ENCODE measurements around the gene AQP5. TPM values are rescaled to one million over a fixed set of nuclear protein-coding genes. Genes with fewer than 3 reads are reported as not detected.

Gene AQP5
- total RNA-seq, 3 donors from 2014 or later (not counting 1 experiment from before 2014, with no cell fraction given), result not detected

DNA sequence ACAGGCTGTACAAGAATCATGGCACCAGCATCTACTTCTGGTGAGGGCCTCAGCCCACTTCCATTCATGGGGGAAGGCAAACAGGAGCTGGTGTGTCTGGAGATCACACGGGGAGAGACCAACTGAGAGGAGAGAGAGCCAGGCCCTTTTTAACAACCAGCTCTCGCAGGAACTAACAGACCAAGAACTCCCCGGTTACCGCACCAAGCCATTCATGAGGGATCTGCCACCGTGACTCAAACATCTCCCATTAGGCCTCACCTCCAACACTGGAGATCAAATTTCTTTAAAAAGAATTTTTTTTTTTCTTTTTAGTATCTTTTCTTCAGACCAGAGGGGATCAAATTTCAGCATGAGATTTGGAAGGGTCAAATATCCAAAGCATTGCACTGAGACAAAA, 27.9 kb upstream of the AQP5 start:
- intact Hi-C loops (cut with micrococcal nuclease), result no loop called here
- H3K9me3 ChIP-seq (ENCODE audit: control insufficient read depth, insufficient read depth, low read length), result no peaks in the 10 kb centered on the region
- no peaks in the 10 kb centered on the region for H3K36me3 ChIP-seq (ENCODE audit: control insufficient read depth, insufficient read depth, low read length)
- ATAC-seq (no peak), DNase-seq (no peak)
- no peak overlapping the region for H3K4me3 ChIP-seq (ENCODE audit: low read length)
- no peaks in the 10 kb centered on the region for H3K4me1 ChIP-seq (ENCODE audit: control insufficient read depth, insufficient read depth, low read length)
- Mint-ChIP-seq H3K36me3 (no peaks in the 10 kb centered on the region), H3K27ac (no peak overlapping the region), H3K9me3 (no peaks in the 10 kb centered on the region), H3K27me3 (ENCODE audit: low read depth in 2 of 2) (peaks cover 7 to 10% of the 10 kb centered on the region in 2 donors), H3K4me3 (no peak overlapping the region), H3K4me1 (no peaks in the 10 kb centered on the region)
- TF ChIP-seq, protein P1, sequence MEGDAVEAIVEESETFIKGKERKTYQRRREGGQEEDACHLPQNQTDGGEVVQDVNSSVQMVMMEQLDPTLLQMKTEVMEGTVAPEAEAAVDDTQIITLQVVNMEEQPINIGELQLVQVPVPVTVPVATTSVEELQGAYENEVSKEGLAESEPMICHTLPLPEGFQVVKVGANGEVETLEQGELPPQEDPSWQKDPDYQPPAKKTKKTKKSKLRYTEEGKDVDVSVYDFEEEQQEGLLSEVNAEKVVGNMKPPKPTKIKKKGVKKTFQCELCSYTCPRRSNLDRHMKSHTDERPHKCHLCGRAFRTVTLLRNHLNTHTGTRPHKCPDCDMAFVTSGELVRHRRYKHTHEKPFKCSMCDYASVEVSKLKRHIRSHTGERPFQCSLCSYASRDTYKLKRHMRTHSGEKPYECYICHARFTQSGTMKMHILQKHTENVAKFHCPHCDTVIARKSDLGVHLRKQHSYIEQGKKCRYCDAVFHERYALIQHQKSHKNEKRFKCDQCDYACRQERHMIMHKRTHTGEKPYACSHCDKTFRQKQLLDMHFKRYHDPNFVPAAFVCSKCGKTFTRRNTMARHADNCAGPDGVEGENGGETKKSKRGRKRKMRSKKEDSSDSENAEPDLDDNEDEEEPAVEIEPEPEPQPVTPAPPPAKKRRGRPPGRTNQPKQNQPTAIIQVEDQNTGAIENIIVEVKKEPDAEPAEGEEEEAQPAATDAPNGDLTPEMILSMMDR (IDR thresholded peaks at IDR 0.05), result no peak
- H3K27me3 ChIP-seq (ENCODE audit: control insufficient read depth, insufficient read depth, low read length), result no peaks in the 10 kb centered on the region
- WGBS (ENCODE audit: insufficient coverage), result 87% methylated on average over 5 of the region's 5 CpGs
- H3K27ac ChIP-seq (ENCODE audit: low read length), result no peak overlapping the region

DNA sequence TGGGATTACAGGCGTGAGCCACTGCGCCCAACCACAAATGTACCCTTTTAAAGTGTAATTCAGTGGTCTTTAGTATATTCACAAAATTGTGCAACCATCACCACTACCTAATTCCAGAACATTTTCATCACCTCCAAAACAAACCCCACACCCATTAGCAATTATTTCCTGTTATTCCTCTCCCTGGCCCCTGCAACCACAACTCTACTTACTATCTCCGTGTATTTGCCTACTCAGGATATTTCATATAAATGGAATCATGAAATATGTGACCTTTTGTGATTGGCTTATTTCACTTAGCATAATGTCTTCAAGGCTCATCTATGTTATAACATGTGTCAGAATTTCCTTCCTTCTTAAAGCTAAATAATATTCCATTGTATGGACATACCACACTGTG, 27.2 kb upstream of the AQP5 start:
- DNase-seq (no peak), ATAC-seq (no peak)
- Mint-ChIP-seq H3K27me3 (ENCODE audit: low read depth in 2 of 2) (peaks cover 7% of the 10 kb centered on the region in 2 donors), H3K4me1 (no peaks in the 10 kb centered on the region), H3K4me3 (no peak overlapping the region), H3K36me3 (no peaks in the 10 kb centered on the region), H3K27ac (no peak overlapping the region), H3K9me3 (no peaks in the 10 kb centered on the region)
- intact Hi-C loops (cut with micrococcal nuclease), result no loop called here
- Histone ChIP-seq H3K4me3 (ENCODE audit: low read length) (no peak overlapping the region), H3K9me3 (ENCODE audit: control insufficient read depth, insufficient read depth, low read length) (no peaks in the 10 kb centered on the region), H3K36me3 (ENCODE audit: control insufficient read depth, insufficient read depth, low read length) (no peaks in the 10 kb centered on the region), H3K27ac (ENCODE audit: low read length) (no peak overlapping the region), H3K4me1 (ENCODE audit: control insufficient read depth, insufficient read depth, low read length) (no peaks in the 10 kb centered on the region), H3K27me3 (ENCODE audit: control insufficient read depth, insufficient read depth, low read length) (no peaks in the 10 kb centered on the region)
- TF ChIP-seq, protein P1 (IDR thresholded peaks at IDR 0.05), result no peak
- 100% methylated on average over 1 of the region's 3 CpGs for WGBS (ENCODE audit: insufficient coverage)

DNA sequence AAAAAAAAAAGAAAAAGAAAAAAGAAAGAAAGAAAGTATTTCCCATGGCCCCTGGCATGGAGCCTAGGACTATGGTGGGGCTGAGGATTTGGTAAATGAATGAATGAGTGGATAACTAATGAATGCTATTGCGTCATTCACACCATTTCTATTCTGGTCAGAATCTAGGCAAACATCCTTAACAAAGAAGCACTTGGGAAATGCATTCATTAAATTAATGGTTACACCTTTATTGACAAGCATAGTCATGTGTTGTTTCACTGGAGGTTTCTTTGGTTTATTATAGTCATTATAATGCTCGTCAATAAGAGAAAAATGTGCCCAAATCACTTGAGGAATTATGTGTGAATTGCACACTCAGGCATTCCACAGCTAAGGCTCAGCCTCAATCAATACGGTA, 24.7 kb upstream of the AQP5 start:
- Mint-ChIP-seq H3K36me3 (no peaks in the 10 kb centered on the region), H3K9me3 (no peaks in the 10 kb centered on the region), H3K4me1 (no peaks in the 10 kb centered on the region), H3K27me3 (ENCODE audit: low read depth in 2 of 2) (peaks cover 4 to 7% of the 10 kb centered on the region in 2 donors), H3K4me3 (no peak overlapping the region), H3K27ac (no peak overlapping the region)
- intact Hi-C loops (cut with micrococcal nuclease), result no loop called here
- Histone ChIP-seq H3K27ac (ENCODE audit: low read length) (no peak overlapping the region), H3K36me3 (ENCODE audit: control insufficient read depth, insufficient read depth, low read length) (no peaks in the 10 kb centered on the region), H3K4me3 (ENCODE audit: low read length) (no peak overlapping the region), H3K27me3 (ENCODE audit: control insufficient read depth, insufficient read depth, low read length) (no peaks in the 10 kb centered on the region), H3K4me1 (ENCODE audit: control insufficient read depth, insufficient read depth, low read length) (no peaks in the 10 kb centered on the region), H3K9me3 (ENCODE audit: control insufficient read depth, insufficient read depth, low read length) (no peaks in the 10 kb centered on the region)
- TF ChIP-seq, protein P1 (IDR thresholded peaks at IDR 0.05), result no peak
- DNase-seq (no peak), ATAC-seq (no peak)
- WGBS (ENCODE audit: insufficient coverage), result 88% methylated on average over 2 of the region's 3 CpGs

DNA sequence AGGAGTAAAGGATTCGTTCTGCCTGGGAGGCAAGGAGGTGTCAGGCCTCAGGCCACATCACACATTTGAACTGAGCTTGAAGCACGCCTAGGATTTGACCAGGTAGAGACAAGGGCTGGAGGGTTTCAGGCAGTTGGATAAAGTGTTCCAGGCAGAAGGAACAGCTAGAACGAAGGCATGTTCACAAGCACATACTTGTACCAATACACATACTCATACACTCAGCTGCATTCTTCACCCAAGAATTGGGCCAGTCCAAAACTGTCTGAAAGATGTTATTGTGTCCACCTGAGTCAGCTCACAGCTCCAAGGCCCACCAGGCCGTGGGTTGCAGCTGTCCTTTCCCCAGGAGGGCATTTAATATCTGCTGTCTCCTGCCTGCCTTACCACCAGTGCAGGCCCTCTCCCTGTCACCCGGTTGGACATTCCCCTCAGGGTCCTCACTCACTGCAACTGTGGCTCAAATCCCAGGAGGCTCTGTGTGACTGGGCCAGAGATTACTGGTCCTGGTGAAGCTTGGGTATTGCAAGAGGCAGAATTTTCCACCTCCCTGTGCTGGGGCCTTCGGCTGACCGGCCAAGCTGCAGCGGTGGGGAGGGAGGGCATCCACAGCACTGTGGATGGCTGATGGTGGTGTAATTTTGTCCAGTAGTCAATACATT, 23.9 kb upstream of the AQP5 start:
- Histone ChIP-seq H3K4me1 (ENCODE audit: control insufficient read depth, insufficient read depth, low read length) (no peaks in the 10 kb centered on the region), H3K27me3 (ENCODE audit: control insufficient read depth, insufficient read depth, low read length) (no peaks in the 10 kb centered on the region), H3K36me3 (ENCODE audit: control insufficient read depth, insufficient read depth, low read length) (no peaks in the 10 kb centered on the region), H3K9me3 (ENCODE audit: control insufficient read depth, insufficient read depth, low read length) (no peaks in the 10 kb centered on the region), H3K4me3 (ENCODE audit: low read length) (no peak overlapping the region), H3K27ac (ENCODE audit: low read length) (no peak overlapping the region)
- intact Hi-C loops (cut with micrococcal nuclease), result no loop called here
- ATAC-seq (no peak), DNase-seq (no peak)
- H3K27ac Mint-ChIP-seq, result no peak overlapping the region
- peaks cover 4 to 7% of the 10 kb centered on the region in 2 donors for H3K27me3 Mint-ChIP-seq (ENCODE audit: low read depth in 2 of 2)
- WGBS (ENCODE audit: insufficient coverage), result 73% methylated on average over 8 of the region's 8 CpGs
- peaks cover 0 to 4% of the 10 kb centered on the region in 2 donors for H3K4me1 Mint-ChIP-seq
- no peak overlapping the region for H3K4me3 Mint-ChIP-seq
- TF ChIP-seq, protein P1 (IDR thresholded peaks at IDR 0.05), result no peak
- no peaks in the 10 kb centered on the region for H3K36me3 Mint-ChIP-seq
- H3K9me3 Mint-ChIP-seq, result no peaks in the 10 kb centered on the region

All from natural killer cell (primary cell).